ENCODE data around the gene RPS6KA6. TPM values are rescaled to one million over a fixed set of nuclear protein-coding genes. Genes with fewer than 3 reads are reported as not detected.

RPS6KA6 gene
- total and polyA plus RNA-seq, 7 experiments from 2014 or later = 0.07 TPM; not detected in 6

GRCh38 chrX:84153538-84153937 is 34.5 kb downstream of the RPS6KA6 start:
- no peaks in the 10 kb centered on the region for H3K4me1 ChIP-seq (ENCODE audit: control insufficient read depth in 2 of 2, insufficient read depth in 2 of 2, low read length in 2 of 2)
- H3K27ac Mint-ChIP-seq = no peak overlapping the region
- DNase-seq = no peak
- no peaks in the 10 kb centered on the region for H3K4me1 Mint-ChIP-seq
- H3K27me3 Mint-ChIP-seq = no peaks in the 10 kb centered on the region
- intact Hi-C loops (cut with micrococcal nuclease) = no loop called here
- H3K4me3 Mint-ChIP-seq = no peak overlapping the region
- H3K27ac ChIP-seq (ENCODE audit: low read depth, low read length) = no peak overlapping the region
- no peak for ATAC-seq
- no peak overlapping the region for H3K4me3 ChIP-seq (ENCODE audit: low read length)
- H3K27me3 ChIP-seq (ENCODE audit: control insufficient read depth in 2 of 2, insufficient read depth in 2 of 2, low read length in 2 of 2) = no peaks in the 10 kb centered on the region
- POLR2A ChIA-PET = no interaction called here
- no peaks in the 10 kb centered on the region for H3K36me3 ChIP-seq (ENCODE audit: control insufficient read depth in 2 of 3, insufficient read depth in 3 of 3, low read length in 3 of 3)
- H3K9me3 ChIP-seq (ENCODE audit: control insufficient read depth in 2 of 3, low read length in 3 of 3) = no peaks in the 10 kb centered on the region
- no peaks in the 10 kb centered on the region for H3K36me3 Mint-ChIP-seq
- CTCF ChIA-PET = no interaction called here
- peaks cover 0 to 2% (median 0%) of the 10 kb centered on the region in 11 donors for H3K9me3 Mint-ChIP-seq

- no peak overlapping the region for H3K27ac ChIP-seq (ENCODE audit: low read depth, low read length)
- POLR2A ChIA-PET = no interaction called here
- H3K4me3 ChIP-seq (ENCODE audit: low read length) = no peak overlapping the region
- CTCF ChIA-PET = no interaction called here
- Mint-ChIP-seq H3K4me3 (no peak overlapping the region), H3K4me1 (no peaks in the 10 kb centered on the region), H3K9me3 (peaks cover 0 to 1% (median 0%) of the 10 kb centered on the region in 11 donors), H3K36me3 (no peaks in the 10 kb centered on the region), H3K27ac (no peak overlapping the region), H3K27me3 (no peaks in the 10 kb centered on the region)
- DNase-seq = no peak
- H3K27me3 ChIP-seq (ENCODE audit: control insufficient read depth in 2 of 2, insufficient read depth in 2 of 2, low read length in 2 of 2) = no peaks in the 10 kb centered on the region
- intact Hi-C loops (cut with micrococcal nuclease) = no loop called here
- no peak for ATAC-seq
- no peaks in the 10 kb centered on the region for H3K9me3 ChIP-seq (ENCODE audit: control insufficient read depth in 2 of 3, low read length in 3 of 3)
- H3K4me1 ChIP-seq (ENCODE audit: control insufficient read depth in 2 of 2, insufficient read depth in 2 of 2, low read length in 2 of 2) = no peaks in the 10 kb centered on the region
- H3K36me3 ChIP-seq (ENCODE audit: control insufficient read depth in 2 of 3, insufficient read depth in 3 of 3, low read length in 3 of 3) = no peaks in the 10 kb centered on the region
Observed at GRCh38 chrX:84144991-84145390, 43.0 kb downstream of the RPS6KA6 start.

DNA sequence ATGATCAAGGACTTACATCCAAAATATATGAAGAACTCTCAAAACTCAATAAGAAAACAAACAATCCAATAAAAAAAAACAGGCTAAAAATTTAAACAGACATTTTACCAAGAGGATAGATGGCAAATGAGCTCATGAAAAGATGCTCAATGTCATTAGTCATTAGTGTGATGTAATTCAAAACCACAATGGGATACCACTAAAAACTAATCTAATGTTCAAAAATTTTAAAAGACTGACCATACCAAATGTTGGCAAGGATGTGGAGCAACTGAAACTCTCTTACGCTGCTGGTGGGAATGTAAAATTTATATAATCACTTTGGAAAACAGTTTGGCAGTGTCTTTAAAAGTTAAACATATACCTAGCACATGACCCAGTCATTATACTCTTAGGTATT is 43.7 kb downstream of the RPS6KA6 start:
- H3K4me1 Mint-ChIP-seq = no peaks in the 10 kb centered on the region
- H3K9me3 ChIP-seq (ENCODE audit: control insufficient read depth in 2 of 3, low read length in 3 of 3) = no peaks in the 10 kb centered on the region
- ATAC-seq (no peak), DNase-seq (no peak)
- no peaks in the 10 kb centered on the region for H3K27me3 ChIP-seq (ENCODE audit: control insufficient read depth in 2 of 2, insufficient read depth in 2 of 2, low read length in 2 of 2)
- no peak overlapping the region for H3K4me3 Mint-ChIP-seq
- H3K36me3 Mint-ChIP-seq = no peaks in the 10 kb centered on the region
- no peak overlapping the region for H3K27ac Mint-ChIP-seq
- ChIA-PET CTCF (interaction anchor here (0.6 kb wide), 1 partner anchor 323 kb away, joined by 5 read pairs; no protein-coding TSS in a partner anchor), POLR2A (no interaction called here)
- no peaks in the 10 kb centered on the region for H3K36me3 ChIP-seq (ENCODE audit: control insufficient read depth in 2 of 3, insufficient read depth in 3 of 3, low read length in 3 of 3)
- H3K27me3 Mint-ChIP-seq = no peaks in the 10 kb centered on the region
- H3K9me3 Mint-ChIP-seq = peaks cover 0 to 5% (median 0%) of the 10 kb centered on the region in 11 donors
- H3K4me1 ChIP-seq (ENCODE audit: control insufficient read depth in 2 of 2, insufficient read depth in 2 of 2, low read length in 2 of 2) = no peaks in the 10 kb centered on the region
- intact Hi-C loops (cut with micrococcal nuclease) = no loop called here
- H3K27ac ChIP-seq (ENCODE audit: low read depth, low read length) = no peak overlapping the region
- no peak overlapping the region for H3K4me3 ChIP-seq (ENCODE audit: low read length)

DNA sequence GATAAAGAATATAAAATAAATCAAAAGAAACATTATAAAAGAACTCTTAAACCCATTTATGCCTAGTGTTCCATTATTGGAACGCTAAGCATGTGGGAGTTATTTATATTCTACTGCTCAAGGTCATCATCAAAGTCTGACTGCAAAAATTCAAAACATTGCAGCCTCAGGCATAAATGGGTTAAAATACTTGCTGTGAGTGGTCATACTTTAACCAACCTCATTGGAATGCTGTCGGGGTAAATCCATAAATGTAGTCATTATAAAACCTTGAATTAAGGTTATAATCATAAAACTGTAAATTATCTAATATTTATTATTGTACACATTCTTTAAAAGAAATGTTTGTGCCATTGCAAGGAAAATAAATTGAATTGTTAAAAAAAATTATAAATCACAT is 55.0 kb downstream of the RPS6KA6 start:
- no peak for ATAC-seq
- Mint-ChIP-seq H3K4me3 (no peak overlapping the region), H3K4me1 (no peaks in the 10 kb centered on the region), H3K27ac (no peak overlapping the region), H3K27me3 (no peaks in the 10 kb centered on the region), H3K9me3 (no peaks in the 10 kb centered on the region), H3K36me3 (no peaks in the 10 kb centered on the region)
- intact Hi-C loops (cut with micrococcal nuclease) = no loop called here
- no peak for DNase-seq
- no peaks in the 10 kb centered on the region for H3K9me3 ChIP-seq (ENCODE audit: control insufficient read depth in 2 of 3, low read length in 3 of 3)
- no peaks in the 10 kb centered on the region for H3K36me3 ChIP-seq (ENCODE audit: control insufficient read depth in 2 of 3, insufficient read depth in 3 of 3, low read length in 3 of 3)
- H3K4me3 ChIP-seq (ENCODE audit: low read length) = no peak overlapping the region
- no peaks in the 10 kb centered on the region for H3K4me1 ChIP-seq (ENCODE audit: control insufficient read depth in 2 of 2, insufficient read depth in 2 of 2, low read length in 2 of 2)
- ChIA-PET POLR2A (no interaction called here), CTCF (no interaction called here)
- no peak overlapping the region for H3K27ac ChIP-seq (ENCODE audit: low read depth, low read length)
- no peaks in the 10 kb centered on the region for H3K27me3 ChIP-seq (ENCODE audit: control insufficient read depth in 2 of 2, insufficient read depth in 2 of 2, low read length in 2 of 2)

- CTCF ChIA-PET = no interaction called here
- no peak for DNase-seq
- ATAC-seq = no peak
- H3K36me3 Mint-ChIP-seq = no peaks in the 10 kb centered on the region
- H3K4me3 ChIP-seq (ENCODE audit: low read length) = no peak overlapping the region
- POLR2A ChIA-PET = no interaction called here
- H3K36me3 ChIP-seq (ENCODE audit: control insufficient read depth in 2 of 3, insufficient read depth in 3 of 3, low read length in 3 of 3) = no peaks in the 10 kb centered on the region
- no peak overlapping the region for H3K27ac Mint-ChIP-seq
- H3K4me1 Mint-ChIP-seq = no peaks in the 10 kb centered on the region
- peaks cover 0 to 9% (median 2%) of the 10 kb centered on the region in 11 donors for H3K9me3 Mint-ChIP-seq
- H3K9me3 ChIP-seq (ENCODE audit: control insufficient read depth in 2 of 3, low read length in 3 of 3) = no peaks in the 10 kb centered on the region
- no peaks in the 10 kb centered on the region for H3K27me3 Mint-ChIP-seq
- no peaks in the 10 kb centered on the region for H3K4me1 ChIP-seq (ENCODE audit: control insufficient read depth in 2 of 2, insufficient read depth in 2 of 2, low read length in 2 of 2)
- H3K4me3 Mint-ChIP-seq = no peak overlapping the region
- no peaks in the 10 kb centered on the region for H3K27me3 ChIP-seq (ENCODE audit: control insufficient read depth in 2 of 2, insufficient read depth in 2 of 2, low read length in 2 of 2)
- intact Hi-C loops (cut with micrococcal nuclease) = no loop called here
- no peak overlapping the region for H3K27ac ChIP-seq (ENCODE audit: low read depth, low read length)
Observed at GRCh38 chrX:84123585-84123984, 64.4 kb downstream of the RPS6KA6 start.

DNA sequence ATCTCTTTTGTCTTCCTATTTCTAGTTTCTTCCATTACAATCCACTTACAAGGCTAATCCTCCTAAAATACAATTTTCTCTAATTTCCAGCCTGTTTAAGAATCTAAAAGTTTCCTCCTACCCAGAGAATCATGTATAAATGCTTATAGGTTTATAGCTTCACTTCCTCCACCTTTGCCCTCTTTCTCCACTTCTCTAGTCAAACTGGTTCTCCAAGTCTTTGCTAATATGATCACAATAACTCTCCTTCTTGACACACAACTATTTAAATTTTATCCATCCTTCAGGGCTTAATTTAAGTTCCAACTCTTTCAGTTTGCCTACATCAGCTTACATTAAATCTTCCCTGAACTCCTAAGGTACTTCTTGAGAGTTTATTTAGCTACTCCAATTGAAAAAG is 69.2 kb downstream of the RPS6KA6 start:
- ChIA-PET CTCF (no interaction called here), POLR2A (no interaction called here)
- H3K36me3 ChIP-seq (ENCODE audit: control insufficient read depth in 2 of 3, insufficient read depth in 3 of 3, low read length in 3 of 3) = no peaks in the 10 kb centered on the region
- H3K4me3 ChIP-seq (ENCODE audit: low read length) = no peak overlapping the region
- intact Hi-C loops (cut with micrococcal nuclease) = no loop called here
- Mint-ChIP-seq H3K27me3 (no peaks in the 10 kb centered on the region), H3K4me1 (no peaks in the 10 kb centered on the region), H3K27ac (peak overlapping the region in 1 of 9 donors; percentile 60), H3K9me3 (peaks cover 0 to 5% (median 0%) of the 10 kb centered on the region in 11 donors), H3K4me3 (no peak overlapping the region), H3K36me3 (no peaks in the 10 kb centered on the region)
- ATAC-seq (no peak), DNase-seq (no peak)
- H3K9me3 ChIP-seq (ENCODE audit: control insufficient read depth in 2 of 3, low read length in 3 of 3) = no peaks in the 10 kb centered on the region
- no peaks in the 10 kb centered on the region for H3K27me3 ChIP-seq (ENCODE audit: control insufficient read depth in 2 of 2, insufficient read depth in 2 of 2, low read length in 2 of 2)
- H3K4me1 ChIP-seq (ENCODE audit: control insufficient read depth in 2 of 2, insufficient read depth in 2 of 2, low read length in 2 of 2) = no peaks in the 10 kb centered on the region
- H3K27ac ChIP-seq (ENCODE audit: low read depth, low read length) = no peak overlapping the region

DNA sequence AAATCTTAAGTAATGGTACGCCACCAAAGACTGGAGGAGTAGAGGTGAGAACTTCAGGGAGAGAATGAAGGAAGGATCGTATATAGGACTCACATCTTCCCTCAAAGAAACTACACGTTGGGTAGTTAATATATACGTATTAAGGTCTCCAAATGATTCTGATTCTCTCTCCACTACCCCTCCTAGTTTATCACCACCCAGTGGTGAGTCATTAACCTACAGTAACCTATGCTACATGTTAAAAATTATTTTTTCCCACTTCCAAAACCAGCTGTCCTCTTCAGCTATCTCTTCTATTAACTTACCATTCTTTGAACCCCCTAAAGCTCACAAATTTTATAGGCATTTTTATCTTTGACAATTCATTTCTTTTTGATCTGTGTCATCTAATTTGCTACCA is 69.7 kb downstream of the RPS6KA6 start:
- Histone ChIP-seq H3K4me1 (ENCODE audit: control insufficient read depth in 2 of 2, insufficient read depth in 2 of 2, low read length in 2 of 2) (no peaks in the 10 kb centered on the region), H3K36me3 (ENCODE audit: control insufficient read depth in 2 of 3, insufficient read depth in 3 of 3, low read length in 3 of 3) (no peaks in the 10 kb centered on the region), H3K27me3 (ENCODE audit: control insufficient read depth in 2 of 2, insufficient read depth in 2 of 2, low read length in 2 of 2) (no peaks in the 10 kb centered on the region), H3K4me3 (ENCODE audit: low read length) (no peak overlapping the region), H3K9me3 (ENCODE audit: control insufficient read depth in 2 of 3, low read length in 3 of 3) (no peaks in the 10 kb centered on the region), H3K27ac (ENCODE audit: low read depth, low read length) (no peak overlapping the region)
- no peaks in the 10 kb centered on the region for H3K36me3 Mint-ChIP-seq
- intact Hi-C loops (cut with micrococcal nuclease) = no loop called here
- DNase-seq (no peak), ATAC-seq (no peak)
- H3K4me3 Mint-ChIP-seq = no peak overlapping the region
- ChIA-PET CTCF (no interaction called here), POLR2A (no interaction called here)
- peak overlapping the region in 1 of 9 donors; percentile 60 for H3K27ac Mint-ChIP-seq
- peaks cover 0 to 5% (median 0%) of the 10 kb centered on the region in 11 donors for H3K9me3 Mint-ChIP-seq
- no peaks in the 10 kb centered on the region for H3K4me1 Mint-ChIP-seq
- H3K27me3 Mint-ChIP-seq = no peaks in the 10 kb centered on the region
